ENCODE results near the gene MTHFSD. TPM values are rescaled to one million over a fixed set of nuclear protein-coding genes. Genes with fewer than 3 reads are reported as not detected.
A peak's percentile ranks its signal among the peaks of the same experiment; 100 is the strongest.

Gene MTHFSD
- total RNA-seq, 1 experiment from 2014 or later: 15.7 TPM

DNA sequence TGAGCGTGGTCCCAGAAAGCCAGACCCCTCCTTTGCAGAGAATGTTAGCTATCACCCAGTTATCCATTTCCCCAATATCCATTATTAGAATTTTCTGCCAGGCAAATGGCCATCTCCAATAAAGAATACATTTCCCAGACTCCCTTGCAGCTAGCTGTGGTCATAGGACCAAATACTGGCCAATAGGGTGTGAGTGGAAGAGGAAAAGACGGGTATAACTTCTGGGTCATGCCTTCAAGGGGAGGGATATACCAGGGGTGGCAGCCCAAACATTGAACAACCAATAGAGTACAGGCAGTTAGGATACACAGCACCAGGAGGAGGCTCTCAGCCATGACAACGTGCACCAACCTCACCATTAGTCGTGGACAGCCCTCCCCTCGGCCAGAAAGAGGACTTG lies 70.8 kb downstream of the MTHFSD start:
- H3K27me3 Mint-ChIP-seq (ENCODE audit: low read depth): peaks cover 33% of the 10 kb centered on the region
- ChIA-PET POLR2A (no interaction called here), CTCF (interaction anchor here (0.6 kb wide), 1 partner anchor 62 kb away, joined by 3 read pairs; no protein-coding TSS in a partner anchor)
- peaks cover 6% of the 10 kb centered on the region; the same call in 1 of the 2 replicates for H3K36me3 Mint-ChIP-seq
- no peak overlapping the region for H3K27ac Mint-ChIP-seq
- no peak overlapping the region for H3K4me3 Mint-ChIP-seq
- peaks cover 19% of the 10 kb centered on the region for H3K9me3 Mint-ChIP-seq
- H3K4me1 Mint-ChIP-seq: 0 out of 2 replicates have a peak, but pooled peaks cover 3% of the 10 kb centered on the region
- no peak for ATAC-seq
- TF ChIP-seq, protein P1, sequence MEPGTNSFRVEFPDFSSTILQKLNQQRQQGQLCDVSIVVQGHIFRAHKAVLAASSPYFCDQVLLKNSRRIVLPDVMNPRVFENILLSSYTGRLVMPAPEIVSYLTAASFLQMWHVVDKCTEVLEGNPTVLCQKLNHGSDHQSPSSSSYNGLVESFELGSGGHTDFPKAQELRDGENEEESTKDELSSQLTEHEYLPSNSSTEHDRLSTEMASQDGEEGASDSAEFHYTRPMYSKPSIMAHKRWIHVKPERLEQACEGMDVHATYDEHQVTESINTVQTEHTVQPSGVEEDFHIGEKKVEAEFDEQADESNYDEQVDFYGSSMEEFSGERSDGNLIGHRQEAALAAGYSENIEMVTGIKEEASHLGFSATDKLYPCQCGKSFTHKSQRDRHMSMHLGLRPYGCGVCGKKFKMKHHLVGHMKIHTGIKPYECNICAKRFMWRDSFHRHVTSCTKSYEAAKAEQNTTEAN (CRISPR knock-in tag; IDR thresholded peaks at IDR 0.05): no peak
- TF ChIP-seq TEAD4 (CRISPR knock-in tag; IDR thresholded peaks at IDR 0.05): no peak
- no peak for TF ChIP-seq KAT7 (CRISPR knock-in tag; IDR thresholded peaks at IDR 0.05; ENCODE audit: borderline replicate concordance)
- TF ChIP-seq JAZF1 (CRISPR knock-in tag; IDR thresholded peaks at IDR 0.05): no peak
- no peak for TF ChIP-seq ELF4 (CRISPR knock-in tag; IDR thresholded peaks at IDR 0.05; ENCODE audit: low read depth)
- TF ChIP-seq, protein P2, sequence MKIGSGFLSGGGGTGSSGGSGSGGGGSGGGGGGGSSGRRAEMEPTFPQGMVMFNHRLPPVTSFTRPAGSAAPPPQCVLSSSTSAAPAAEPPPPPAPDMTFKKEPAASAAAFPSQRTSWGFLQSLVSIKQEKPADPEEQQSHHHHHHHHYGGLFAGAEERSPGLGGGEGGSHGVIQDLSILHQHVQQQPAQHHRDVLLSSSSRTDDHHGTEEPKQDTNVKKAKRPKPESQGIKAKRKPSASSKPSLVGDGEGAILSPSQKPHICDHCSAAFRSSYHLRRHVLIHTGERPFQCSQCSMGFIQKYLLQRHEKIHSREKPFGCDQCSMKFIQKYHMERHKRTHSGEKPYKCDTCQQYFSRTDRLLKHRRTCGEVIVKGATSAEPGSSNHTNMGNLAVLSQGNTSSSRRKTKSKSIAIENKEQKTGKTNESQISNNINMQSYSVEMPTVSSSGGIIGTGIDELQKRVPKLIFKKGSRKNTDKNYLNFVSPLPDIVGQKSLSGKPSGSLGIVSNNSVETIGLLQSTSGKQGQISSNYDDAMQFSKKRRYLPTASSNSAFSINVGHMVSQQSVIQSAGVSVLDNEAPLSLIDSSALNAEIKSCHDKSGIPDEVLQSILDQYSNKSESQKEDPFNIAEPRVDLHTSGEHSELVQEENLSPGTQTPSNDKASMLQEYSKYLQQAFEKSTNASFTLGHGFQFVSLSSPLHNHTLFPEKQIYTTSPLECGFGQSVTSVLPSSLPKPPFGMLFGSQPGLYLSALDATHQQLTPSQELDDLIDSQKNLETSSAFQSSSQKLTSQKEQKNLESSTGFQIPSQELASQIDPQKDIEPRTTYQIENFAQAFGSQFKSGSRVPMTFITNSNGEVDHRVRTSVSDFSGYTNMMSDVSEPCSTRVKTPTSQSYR (CRISPR knock-in tag; IDR thresholded peaks at IDR 0.05): no peak
- TF ChIP-seq, protein P3, sequence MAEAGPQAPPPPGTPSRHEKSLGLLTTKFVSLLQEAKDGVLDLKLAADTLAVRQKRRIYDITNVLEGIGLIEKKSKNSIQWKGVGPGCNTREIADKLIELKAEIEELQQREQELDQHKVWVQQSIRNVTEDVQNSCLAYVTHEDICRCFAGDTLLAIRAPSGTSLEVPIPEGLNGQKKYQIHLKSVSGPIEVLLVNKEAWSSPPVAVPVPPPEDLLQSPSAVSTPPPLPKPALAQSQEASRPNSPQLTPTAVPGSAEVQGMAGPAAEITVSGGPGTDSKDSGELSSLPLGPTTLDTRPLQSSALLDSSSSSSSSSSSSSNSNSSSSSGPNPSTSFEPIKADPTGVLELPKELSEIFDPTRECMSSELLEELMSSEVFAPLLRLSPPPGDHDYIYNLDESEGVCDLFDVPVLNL (CRISPR knock-in tag; IDR thresholded peaks at IDR 0.05; ENCODE audit: borderline replicate concordance, low read depth): no peak
- peak; percentile 40 for TF ChIP-seq NFYB (CRISPR knock-in tag; conservative IDR thresholded peaks at IDR 0.05; ENCODE audit: low read depth)
- TF ChIP-seq, protein P4, sequence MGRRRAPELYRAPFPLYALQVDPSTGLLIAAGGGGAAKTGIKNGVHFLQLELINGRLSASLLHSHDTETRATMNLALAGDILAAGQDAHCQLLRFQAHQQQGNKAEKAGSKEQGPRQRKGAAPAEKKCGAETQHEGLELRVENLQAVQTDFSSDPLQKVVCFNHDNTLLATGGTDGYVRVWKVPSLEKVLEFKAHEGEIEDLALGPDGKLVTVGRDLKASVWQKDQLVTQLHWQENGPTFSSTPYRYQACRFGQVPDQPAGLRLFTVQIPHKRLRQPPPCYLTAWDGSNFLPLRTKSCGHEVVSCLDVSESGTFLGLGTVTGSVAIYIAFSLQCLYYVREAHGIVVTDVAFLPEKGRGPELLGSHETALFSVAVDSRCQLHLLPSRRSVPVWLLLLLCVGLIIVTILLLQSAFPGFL (CRISPR knock-in tag; IDR thresholded peaks at IDR 0.05; ENCODE audit: borderline replicate concordance): no peak
- no peak for TF ChIP-seq ZNF263 (CRISPR knock-in tag; IDR thresholded peaks at IDR 0.05; ENCODE audit: low read depth)
- no peak for TF ChIP-seq GRHL2 (CRISPR knock-in tag; IDR thresholded peaks at IDR 0.05; ENCODE audit: insufficient replicate concordance, severe bottlenecking)
- TF ChIP-seq PRRX2 (CRISPR knock-in tag; IDR thresholded peaks at IDR 0.05): no peak
- TF ChIP-seq, protein P5, sequence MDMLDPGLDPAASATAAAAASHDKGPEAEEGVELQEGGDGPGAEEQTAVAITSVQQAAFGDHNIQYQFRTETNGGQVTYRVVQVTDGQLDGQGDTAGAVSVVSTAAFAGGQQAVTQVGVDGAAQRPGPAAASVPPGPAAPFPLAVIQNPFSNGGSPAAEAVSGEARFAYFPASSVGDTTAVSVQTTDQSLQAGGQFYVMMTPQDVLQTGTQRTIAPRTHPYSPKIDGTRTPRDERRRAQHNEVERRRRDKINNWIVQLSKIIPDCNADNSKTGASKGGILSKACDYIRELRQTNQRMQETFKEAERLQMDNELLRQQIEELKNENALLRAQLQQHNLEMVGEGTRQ (CRISPR knock-in tag; IDR thresholded peaks at IDR 0.05): 0 out of 2 replicates have a peak, but pooled peaks have one; percentile 29
- DNase-seq (ENCODE audit: low spot score): no peak

DNA sequence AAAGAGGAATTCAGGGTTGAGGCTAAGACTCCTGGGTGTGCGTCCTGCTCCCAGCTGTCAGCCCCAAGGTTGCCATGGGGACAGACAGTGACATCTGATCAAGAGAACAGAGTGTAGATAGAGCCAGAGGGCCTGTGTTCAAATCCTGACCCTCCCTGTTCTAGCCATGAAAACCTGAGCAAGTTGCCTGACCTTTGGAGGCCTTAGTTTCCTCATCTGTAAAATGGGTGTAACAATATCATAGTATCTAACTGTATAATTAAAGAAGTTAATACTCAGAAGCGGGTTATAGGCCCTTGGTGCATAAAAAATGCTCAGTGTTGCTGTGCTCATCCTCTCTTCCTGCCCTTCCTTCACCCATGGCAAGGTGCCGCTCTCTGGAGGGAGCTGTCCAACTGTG lies 73.4 kb downstream of the MTHFSD start:
- DNase-seq (ENCODE audit: low spot score) (no peak), ATAC-seq (no peak)
- H3K4me3 Mint-ChIP-seq: no peak overlapping the region
- peaks cover 6% of the 10 kb centered on the region; the same call in 1 of the 2 replicates for H3K36me3 Mint-ChIP-seq
- H3K27me3 Mint-ChIP-seq (ENCODE audit: low read depth): peaks cover 21% of the 10 kb centered on the region
- TF ChIP-seq JAZF1 (CRISPR knock-in tag; IDR thresholded peaks at IDR 0.05): no peak
- TF ChIP-seq RORB (CRISPR knock-in tag; IDR thresholded peaks at IDR 0.05): no peak
- TF ChIP-seq TEAD4 (CRISPR knock-in tag; IDR thresholded peaks at IDR 0.05): no peak
- TF ChIP-seq, protein P6, sequence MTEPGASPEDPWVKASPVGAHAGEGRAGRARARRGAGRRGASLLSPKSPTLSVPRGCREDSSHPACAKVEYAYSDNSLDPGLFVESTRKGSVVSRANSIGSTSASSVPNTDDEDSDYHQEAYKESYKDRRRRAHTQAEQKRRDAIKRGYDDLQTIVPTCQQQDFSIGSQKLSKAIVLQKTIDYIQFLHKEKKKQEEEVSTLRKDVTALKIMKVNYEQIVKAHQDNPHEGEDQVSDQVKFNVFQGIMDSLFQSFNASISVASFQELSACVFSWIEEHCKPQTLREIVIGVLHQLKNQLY (CRISPR knock-in tag; IDR thresholded peaks at IDR 0.05): no peak
- no peak for TF ChIP-seq ZBTB21 (CRISPR knock-in tag; IDR thresholded peaks at IDR 0.05; ENCODE audit: borderline replicate concordance)
- TF ChIP-seq NR3C1 (CRISPR knock-in tag; conservative IDR thresholded peaks at IDR 0.05; ENCODE audit: low read depth): no peak
- TF ChIP-seq, protein P7, sequence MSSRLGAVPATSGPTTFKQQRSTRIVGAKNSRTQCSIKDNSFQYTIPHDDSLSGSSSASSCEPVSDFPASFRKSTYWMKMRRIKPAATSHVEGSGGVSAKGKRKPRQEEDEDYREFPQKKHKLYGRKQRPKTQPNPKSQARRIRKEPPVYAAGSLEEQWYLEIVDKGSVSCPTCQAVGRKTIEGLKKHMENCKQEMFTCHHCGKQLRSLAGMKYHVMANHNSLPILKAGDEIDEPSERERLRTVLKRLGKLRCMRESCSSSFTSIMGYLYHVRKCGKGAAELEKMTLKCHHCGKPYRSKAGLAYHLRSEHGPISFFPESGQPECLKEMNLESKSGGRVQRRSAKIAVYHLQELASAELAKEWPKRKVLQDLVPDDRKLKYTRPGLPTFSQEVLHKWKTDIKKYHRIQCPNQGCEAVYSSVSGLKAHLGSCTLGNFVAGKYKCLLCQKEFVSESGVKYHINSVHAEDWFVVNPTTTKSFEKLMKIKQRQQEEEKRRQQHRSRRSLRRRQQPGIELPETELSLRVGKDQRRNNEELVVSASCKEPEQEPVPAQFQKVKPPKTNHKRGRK (CRISPR knock-in tag; IDR thresholded peaks at IDR 0.05; ENCODE audit: borderline replicate concordance): no peak
- TF ChIP-seq TEAD1 (CRISPR knock-in tag; IDR thresholded peaks at IDR 0.05): no peak
- TF ChIP-seq IRF2 (CRISPR knock-in tag; IDR thresholded peaks at IDR 0.05; ENCODE audit: borderline replicate concordance, low read depth): no peak
- TF ChIP-seq, protein P8, sequence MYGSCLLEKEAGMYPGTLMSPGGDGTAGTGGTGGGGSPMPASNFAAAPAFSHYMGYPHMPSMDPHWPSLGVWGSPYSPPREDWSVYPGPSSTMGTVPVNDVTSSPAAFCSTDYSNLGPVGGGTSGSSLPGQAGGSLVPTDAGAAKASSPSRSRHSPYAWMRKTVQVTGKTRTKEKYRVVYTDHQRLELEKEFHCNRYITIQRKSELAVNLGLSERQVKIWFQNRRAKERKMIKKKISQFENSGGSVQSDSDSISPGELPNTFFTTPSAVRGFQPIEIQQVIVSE (CRISPR knock-in tag; IDR thresholded peaks at IDR 0.05; ENCODE audit: borderline replicate concordance): no peak
- TF ChIP-seq ZNF671 (CRISPR knock-in tag; IDR thresholded peaks at IDR 0.05): no peak
- CTCF ChIA-PET: no interaction called here
- H3K4me1 Mint-ChIP-seq: peaks cover 13% of the 10 kb centered on the region
- no peak overlapping the region for H3K27ac Mint-ChIP-seq
- POLR2A ChIA-PET: interaction anchor here (0.6 kb wide), 1 partner anchor 36 kb away, joined by 3 read pairs; no protein-coding TSS in a partner anchor
- peaks cover 19% of the 10 kb centered on the region for H3K9me3 Mint-ChIP-seq

Data from WTC11 (cell line).